Measurements from ENCODE around the gene CD8B. TPM values are rescaled to one million over a fixed set of nuclear protein-coding genes. Genes with fewer than 3 reads are reported as not detected.

Gene CD8B
- polyA plus RNA-seq, 1 of the 3 experiments (the other 2 are of a cell fraction) = not detected

- TF ChIP-seq FOXM1 (IDR thresholded peaks at IDR 0.05; ENCODE audit: low read depth) (no peak), SIN3A (IDR thresholded peaks at IDR 0.05; ENCODE audit: borderline replicate concordance, low read depth, low read length) (no peak), GATA2 (CRISPR knock-in tag; IDR thresholded peaks at IDR 0.05) (no peak), RXRA (IDR thresholded peaks at IDR 0.05; ENCODE audit: borderline replicate concordance, low read depth) (no peak), TAF1 (IDR thresholded peaks at IDR 0.05; ENCODE audit: borderline replicate concordance, low read depth, low read length) (no peak)
- TF ChIP-seq, protein P1, sequence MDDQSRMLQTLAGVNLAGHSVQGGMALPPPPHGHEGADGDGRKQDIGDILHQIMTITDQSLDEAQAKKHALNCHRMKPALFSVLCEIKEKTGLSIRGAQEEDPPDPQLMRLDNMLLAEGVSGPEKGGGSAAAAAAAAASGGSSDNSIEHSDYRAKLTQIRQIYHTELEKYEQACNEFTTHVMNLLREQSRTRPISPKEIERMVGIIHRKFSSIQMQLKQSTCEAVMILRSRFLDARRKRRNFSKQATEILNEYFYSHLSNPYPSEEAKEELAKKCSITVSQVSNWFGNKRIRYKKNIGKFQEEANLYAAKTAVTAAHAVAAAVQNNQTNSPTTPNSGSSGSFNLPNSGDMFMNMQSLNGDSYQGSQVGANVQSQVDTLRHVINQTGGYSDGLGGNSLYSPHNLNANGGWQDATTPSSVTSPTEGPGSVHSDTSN (IDR thresholded peaks at IDR 0.05) = no peak
- Histone ChIP-seq H3K4me2 (no peak overlapping the region), H3K9ac (no peak overlapping the region), H3K79me2 (ENCODE audit: insufficient read depth) (no peaks in the 10 kb centered on the region), H3K27me3 (ENCODE audit: insufficient read depth) (no peaks in the 10 kb centered on the region), H3K4me3 (ENCODE audit: low read depth in 2 of 2, low read length in 1 of 2) (no peak overlapping the region), H3K4me1 (ENCODE audit: control insufficient read depth in 1 of 2, insufficient read depth in 2 of 2, low read depth in 1 of 2, low read length in 1 of 2) (no peaks in the 10 kb centered on the region), H3K36me3 (replicated peaks in 1 of 2; ENCODE audit: control insufficient read depth in 1 of 2, insufficient read depth in 2 of 2, low read length in 1 of 2) (no peaks in the 10 kb centered on the region), H2AFZ (ENCODE audit: low read depth) (no peak overlapping the region), H4K20me1 (ENCODE audit: insufficient read depth) (no peaks in the 10 kb centered on the region), H3K9me2 (no peaks in the 10 kb centered on the region), H3F3A (replicated peaks; ENCODE audit: insufficient read depth) (no peaks in the 10 kb centered on the region), H3K27ac (ENCODE audit: low read depth in 2 of 2, low read length in 1 of 2) (no peak overlapping the region), H3K9me3 (no peaks in the 10 kb centered on the region)
- DNase-seq = no peak
- ChIA-PET CTCF (interaction anchor here (1.0 kb wide), 1 partner anchor 49 kb away, joined by 3 read pairs; no protein-coding TSS in a partner anchor), POLR2A (no interaction called here)
- 50% methylated on average over 1 of the region's 1 CpG for WGBS (ENCODE audit: low lambda C conversion rate)
Measured at GRCh38 chr2:86815611-86816010, 46.1 kb downstream of the CD8B start.

- peaks cover 0 to 11% of the 10 kb centered on the region in 2 experiments; a peak in 2 of 4 replicates for H3K4me1 ChIP-seq (ENCODE audit: control insufficient read depth in 1 of 2, insufficient read depth in 2 of 2, low read depth in 1 of 2, low read length in 1 of 2)
- H3K4me3 ChIP-seq (ENCODE audit: low read depth in 2 of 2, low read length in 1 of 2) = no peak overlapping the region
- no peaks in the 10 kb centered on the region for H3K36me3 ChIP-seq (replicated peaks in 1 of 2; ENCODE audit: control insufficient read depth in 1 of 2, insufficient read depth in 2 of 2, low read length in 1 of 2)
- no peak for TF ChIP-seq FOXM1 (IDR thresholded peaks at IDR 0.05; ENCODE audit: low read depth)
- no peak for TF ChIP-seq POLR2AphosphoS5 (IDR thresholded peaks at IDR 0.05; ENCODE audit: low read depth, low read length)
- TF ChIP-seq CHD2 (IDR thresholded peaks at IDR 0.05; ENCODE audit: low read length, partially characterized antibody) = no peak
- H3K9me3 ChIP-seq = no peaks in the 10 kb centered on the region
- ChIA-PET CTCF (interaction anchor here (0.6 to 2.0 kb wide), 4 partner anchors 15 to 174 kb away, joined by 3 to 11 read pairs (median 4); partner anchors contain the start of gene CD8A), POLR2A (no interaction called here)
- no peaks in the 10 kb centered on the region for H3K9me2 ChIP-seq
- no peak overlapping the region for H2AFZ ChIP-seq (ENCODE audit: low read depth)
- no peaks in the 10 kb centered on the region for H3K79me2 ChIP-seq (ENCODE audit: insufficient read depth)
- no peaks in the 10 kb centered on the region for H3F3A ChIP-seq (replicated peaks; ENCODE audit: insufficient read depth)
- H4K20me1 ChIP-seq (ENCODE audit: insufficient read depth) = no peaks in the 10 kb centered on the region
- no peak for DNase-seq
- H3K27me3 ChIP-seq (ENCODE audit: insufficient read depth) = no peaks in the 10 kb centered on the region; the same call in 1 of the 2 replicates
- no peak overlapping the region for H3K4me2 ChIP-seq
- no peak overlapping the region for H3K9ac ChIP-seq
- WGBS (ENCODE audit: low lambda C conversion rate) = 91% methylated on average over 30 of the region's 43 CpGs
- no peak overlapping the region for H3K27ac ChIP-seq (ENCODE audit: low read depth in 2 of 2, low read length in 1 of 2)
Measured at GRCh38 chr2:86809481-86810121, 52.1 kb downstream of the CD8B start.

Measured in SK-N-SH (cell line).